HEK293 (cell line): Measurements from ENCODE around the gene C1QL1.

Experiments used
- BCL11B ChIP-seq: fragments of 450-650 bp; formaldehyde crosslinking; IDR thresholded peaks from 2 replicates; pipeline ENCODE4 v1.5.1; 2016; ENCODE audit warnings: low read depth, missing biosample characterization, missing genetic modification characterization
- EGR2 ChIP-seq: fragments of 450-650 bp; formaldehyde crosslinking; IDR thresholded peaks from 2 replicates; pipeline ENCODE4 v1.5.1; 2016; ENCODE audit warnings: low read depth, missing biosample characterization, missing genetic modification characterization
- HOXA7 ChIP-seq: sonication (generic); formaldehyde crosslinking; IDR thresholded peaks from 2 replicates; pipeline ENCODE4 v1.8.1; 2022; ENCODE audit warnings: missing genetic modification reagents, borderline replicate concordance
- KLF16 ChIP-seq: fragments of 450-650 bp; formaldehyde crosslinking; IDR thresholded peaks from 2 replicates; pipeline ENCODE4 v1.5.1; 2017; ENCODE audit warnings: missing biosample characterization, missing genetic modification characterization
- MEIS1 ChIP-seq: sonication (generic); formaldehyde crosslinking; IDR thresholded peaks from 2 replicates; pipeline ENCODE4 v1.8.1; 2022; ENCODE audit warnings: missing genetic modification reagents, mild to moderate bottlenecking, borderline replicate concordance
- MZF1 ChIP-seq: fragments of 450-650 bp; formaldehyde crosslinking; IDR thresholded peaks from 2 replicates; pipeline ENCODE4 v1.5.1; 2017; ENCODE audit warnings: missing biosample characterization, missing genetic modification characterization, borderline replicate concordance
- SCRT1 ChIP-seq: fragments of 450-650 bp; formaldehyde crosslinking; IDR thresholded peaks from 2 replicates; pipeline ENCODE4 v1.5.1; 2016; ENCODE audit warnings: missing biosample characterization, missing genetic modification characterization, borderline replicate concordance
- SP3 ChIP-seq: fragments of 450-650 bp; formaldehyde crosslinking; IDR thresholded peaks from 2 replicates; pipeline ENCODE4 v1.5.1; 2016; ENCODE audit warnings: missing biosample characterization, missing genetic modification characterization
- SP7 ChIP-seq: fragments of 450-650 bp; formaldehyde crosslinking; IDR thresholded peaks from 2 replicates; pipeline ENCODE4 v1.5.1; 2016; ENCODE audit warnings: missing biosample characterization, missing genetic modification characterization
- ZBTB8A ChIP-seq: fragments of 450-650 bp; formaldehyde crosslinking; IDR thresholded peaks from 2 replicates; pipeline ENCODE4 v1.5.1; 2016; ENCODE audit warnings: missing biosample characterization, missing genetic modification characterization
- ZEB2 ChIP-seq: fragments of 450-650 bp; formaldehyde crosslinking; IDR thresholded peaks from 2 replicates; pipeline ENCODE4 v1.5.1; 2016; ENCODE audit warnings: missing biosample characterization, missing genetic modification characterization
- ZIC2 ChIP-seq: fragments of 450-650 bp; formaldehyde crosslinking; IDR thresholded peaks from 2 replicates; pipeline ENCODE4 v1.5.1; 2016; ENCODE audit warnings: missing biosample characterization, missing genetic modification characterization
- ZNF112 ChIP-seq: fragments of 450-650 bp; formaldehyde crosslinking; IDR thresholded peaks from 2 replicates; pipeline ENCODE4 v1.5.0; 2017; ENCODE audit warnings: missing biosample characterization, missing genetic modification characterization
- ZNF133 ChIP-seq: fragments of 450-650 bp; formaldehyde crosslinking; IDR thresholded peaks from 2 replicates; pipeline ENCODE4 v1.5.1; 2016; ENCODE audit warnings: missing biosample characterization, missing genetic modification characterization
- ZNF140 ChIP-seq: fragments of 450-650 bp; formaldehyde crosslinking; IDR thresholded peaks from 2 replicates; pipeline ENCODE4 v1.5.1; 2016; ENCODE audit warnings: missing biosample characterization, missing genetic modification characterization
- ZNF24 ChIP-seq: fragments of 450-650 bp; formaldehyde crosslinking; IDR thresholded peaks from 2 replicates; pipeline ENCODE4 v1.5.1; 2016; ENCODE audit warnings: missing biosample characterization, missing genetic modification characterization
- ZNF335 ChIP-seq: fragments of 450-650 bp; formaldehyde crosslinking; conservative IDR thresholded peaks from 2 replicates; pipeline ENCODE4 v1.5.1; 2016; ENCODE audit warnings: missing biosample characterization, missing genetic modification characterization
- ZNF37A ChIP-seq: fragments of 450-650 bp; IDR thresholded peaks from 2 replicates; pipeline ENCODE4 v1.5.1; 2018; ENCODE audit warnings: missing biosample characterization, missing genetic modification characterization
- ZNF521 ChIP-seq: fragments of 450-650 bp; formaldehyde crosslinking; IDR thresholded peaks from 2 replicates; pipeline ENCODE4 v1.5.1; 2017; ENCODE audit warnings: missing biosample characterization, mild to moderate bottlenecking, missing genetic modification characterization
- ZNF548 ChIP-seq: fragments of 450-650 bp; formaldehyde crosslinking; IDR thresholded peaks from 2 replicates; pipeline ENCODE4 v1.5.1; 2016; ENCODE audit warnings: missing biosample characterization, missing genetic modification characterization
- ZNF654 ChIP-seq: fragments of 450-650 bp; formaldehyde crosslinking; IDR thresholded peaks from 2 replicates; pipeline ENCODE4 v1.5.1; 2016; ENCODE audit warnings: low read depth, missing biosample characterization, missing genetic modification characterization
- ZNF747 ChIP-seq: fragments of 450-650 bp; formaldehyde crosslinking; IDR thresholded peaks from 2 replicates; pipeline ENCODE4 v1.5.1; 2016; ENCODE audit warnings: missing biosample characterization, missing genetic modification characterization
- ZNF768 ChIP-seq: fragments of 450-650 bp; formaldehyde crosslinking; IDR thresholded peaks from 2 replicates; pipeline ENCODE4 v1.5.1; 2018; ENCODE audit warnings: missing biosample characterization, mild to moderate bottlenecking, missing genetic modification characterization
- TF ChIP-seq, protein P1 (sequence below): fragments of 450-650 bp; formaldehyde crosslinking; IDR thresholded peaks from 2 replicates; pipeline ENCODE4 v1.5.1; 2016; ENCODE audit warnings: missing biosample characterization, missing genetic modification characterization
- TF ChIP-seq, protein P2 (sequence below): fragments of 450-650 bp; formaldehyde crosslinking; IDR thresholded peaks from 2 replicates; pipeline ENCODE4 v1.5.1; 2017; ENCODE audit warnings: missing biosample characterization, missing genetic modification characterization
- TF ChIP-seq, protein P3 (sequence below): fragments of 450-650 bp; formaldehyde crosslinking; IDR thresholded peaks from 2 replicates; pipeline ENCODE4 v1.5.1; 2016; ENCODE audit warnings: missing biosample characterization, missing genetic modification characterization
- TF ChIP-seq, protein P4 (sequence below): fragments of 450-650 bp; formaldehyde crosslinking; IDR thresholded peaks from 2 replicates; pipeline ENCODE4 v1.5.1; 2016; ENCODE audit warnings: missing biosample characterization, missing genetic modification characterization, low read depth
- TF ChIP-seq, protein P5 (sequence below): fragments of 450-650 bp; formaldehyde crosslinking; IDR thresholded peaks from 2 replicates; pipeline ENCODE4 v1.5.1; 2016; ENCODE audit warnings: missing biosample characterization, missing genetic modification characterization

Gene C1QL1

DNA sequence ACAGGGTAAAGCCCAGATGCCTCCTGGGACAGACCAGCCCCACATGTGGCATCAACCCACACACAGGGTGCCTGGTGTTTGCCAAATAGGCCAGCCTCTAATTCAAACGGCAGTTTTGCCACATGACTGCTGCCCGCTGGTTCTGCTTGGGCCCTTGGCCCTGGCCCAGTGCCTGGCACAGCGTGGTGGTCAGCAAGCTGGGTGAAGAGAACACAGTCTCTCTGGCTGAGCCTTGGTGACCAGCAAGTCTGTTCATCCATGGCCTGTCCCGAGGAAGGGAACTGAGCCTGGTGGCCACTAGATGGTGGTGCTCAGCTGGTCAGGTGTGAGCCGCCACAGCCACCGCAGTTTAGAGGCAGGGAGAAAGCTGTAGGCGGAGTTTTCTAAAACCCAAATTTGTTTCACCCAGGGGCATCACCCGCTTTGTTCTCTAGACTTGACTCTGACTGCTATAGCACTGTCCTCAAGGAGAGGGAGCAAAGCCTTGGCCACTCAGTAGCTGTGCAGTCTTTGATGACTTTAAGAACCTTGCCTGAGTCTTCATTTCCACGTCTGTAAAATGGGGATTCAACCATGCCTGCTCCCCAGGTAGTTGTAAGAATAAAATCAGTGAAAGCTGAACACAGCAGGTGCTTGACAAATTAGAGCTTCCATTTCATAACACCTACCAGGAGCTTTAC lies 48.1 kb downstream of the C1QL1 start (continued):
- TF ChIP-seq, protein P1, sequence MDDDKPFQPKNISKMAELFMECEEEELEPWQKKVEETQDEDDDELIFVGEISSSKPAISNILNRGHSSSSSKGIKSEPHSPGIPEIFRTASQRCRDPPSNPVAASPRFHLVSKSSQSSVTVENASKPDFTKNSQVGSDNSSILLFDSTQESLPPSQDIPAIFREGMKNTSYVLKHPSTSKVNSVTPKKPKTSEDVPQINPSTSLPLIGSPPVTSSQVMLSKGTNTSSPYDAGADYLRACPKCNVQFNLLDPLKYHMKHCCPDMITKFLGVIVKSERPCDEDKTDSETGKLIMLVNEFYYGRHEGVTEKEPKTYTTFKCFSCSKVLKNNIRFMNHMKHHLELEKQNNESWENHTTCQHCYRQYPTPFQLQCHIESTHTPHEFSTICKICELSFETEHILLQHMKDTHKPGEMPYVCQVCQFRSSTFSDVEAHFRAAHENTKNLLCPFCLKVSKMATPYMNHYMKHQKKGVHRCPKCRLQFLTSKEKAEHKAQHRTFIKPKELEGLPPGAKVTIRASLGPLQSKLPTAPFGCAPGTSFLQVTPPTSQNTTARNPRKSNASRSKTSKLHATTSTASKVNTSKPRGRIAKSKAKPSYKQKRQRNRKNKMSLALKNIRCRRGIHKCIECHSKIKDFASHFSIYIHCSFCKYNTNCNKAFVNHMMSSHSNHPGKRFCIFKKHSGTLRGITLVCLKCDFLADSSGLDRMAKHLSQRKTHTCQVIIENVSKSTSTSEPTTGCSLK (tag by site-specific recombination): no peak
- TF ChIP-seq SP7 (tag by site-specific recombination) (peak; percentile 32; the same call in 1 of the 2 replicates), BCL11B (no peak), EGR2 (tag by site-specific recombination) (no peak), ZIC2 (tag by site-specific recombination) (peak; percentile 28; the same call in 1 of the 2 replicates), MZF1 (tag by site-specific recombination) (peak; percentile 66; the same call in 1 of the 2 replicates), HOXA7 (CRISPR knock-in tag) (no peak), ZNF768 (no peak), ZNF548 (tag by site-specific recombination) (no peak), ZNF112 (tag by site-specific recombination) (no peak), KLF16 (tag by site-specific recombination) (no peak), ZNF335 (tag by site-specific recombination) (no peak), ZNF24 (tag by site-specific recombination) (no peak), SP3 (tag by site-specific recombination) (no peak), ZNF654 (tag by site-specific recombination) (peak; percentile 93), ZBTB8A (tag by site-specific recombination) (no peak), ZEB2 (tag by site-specific recombination) (no peak), ZNF133 (tag by site-specific recombination) (no peak), ZNF747 (tag by site-specific recombination) (no peak), MEIS1 (CRISPR knock-in tag) (no peak), ZNF37A (no peak), SCRT1 (no peak), ZNF521 (tag by site-specific recombination) (no peak), ZNF140 (tag by site-specific recombination) (no peak)
- TF ChIP-seq, protein P2, sequence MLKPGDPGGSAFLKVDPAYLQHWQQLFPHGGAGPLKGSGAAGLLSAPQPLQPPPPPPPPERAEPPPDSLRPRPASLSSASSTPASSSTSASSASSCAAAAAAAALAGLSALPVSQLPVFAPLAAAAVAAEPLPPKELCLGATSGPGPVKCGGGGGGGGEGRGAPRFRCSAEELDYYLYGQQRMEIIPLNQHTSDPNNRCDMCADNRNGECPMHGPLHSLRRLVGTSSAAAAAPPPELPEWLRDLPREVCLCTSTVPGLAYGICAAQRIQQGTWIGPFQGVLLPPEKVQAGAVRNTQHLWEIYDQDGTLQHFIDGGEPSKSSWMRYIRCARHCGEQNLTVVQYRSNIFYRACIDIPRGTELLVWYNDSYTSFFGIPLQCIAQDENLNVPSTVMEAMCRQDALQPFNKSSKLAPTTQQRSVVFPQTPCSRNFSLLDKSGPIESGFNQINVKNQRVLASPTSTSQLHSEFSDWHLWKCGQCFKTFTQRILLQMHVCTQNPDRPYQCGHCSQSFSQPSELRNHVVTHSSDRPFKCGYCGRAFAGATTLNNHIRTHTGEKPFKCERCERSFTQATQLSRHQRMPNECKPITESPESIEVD: no peak
- TF ChIP-seq, protein P3, sequence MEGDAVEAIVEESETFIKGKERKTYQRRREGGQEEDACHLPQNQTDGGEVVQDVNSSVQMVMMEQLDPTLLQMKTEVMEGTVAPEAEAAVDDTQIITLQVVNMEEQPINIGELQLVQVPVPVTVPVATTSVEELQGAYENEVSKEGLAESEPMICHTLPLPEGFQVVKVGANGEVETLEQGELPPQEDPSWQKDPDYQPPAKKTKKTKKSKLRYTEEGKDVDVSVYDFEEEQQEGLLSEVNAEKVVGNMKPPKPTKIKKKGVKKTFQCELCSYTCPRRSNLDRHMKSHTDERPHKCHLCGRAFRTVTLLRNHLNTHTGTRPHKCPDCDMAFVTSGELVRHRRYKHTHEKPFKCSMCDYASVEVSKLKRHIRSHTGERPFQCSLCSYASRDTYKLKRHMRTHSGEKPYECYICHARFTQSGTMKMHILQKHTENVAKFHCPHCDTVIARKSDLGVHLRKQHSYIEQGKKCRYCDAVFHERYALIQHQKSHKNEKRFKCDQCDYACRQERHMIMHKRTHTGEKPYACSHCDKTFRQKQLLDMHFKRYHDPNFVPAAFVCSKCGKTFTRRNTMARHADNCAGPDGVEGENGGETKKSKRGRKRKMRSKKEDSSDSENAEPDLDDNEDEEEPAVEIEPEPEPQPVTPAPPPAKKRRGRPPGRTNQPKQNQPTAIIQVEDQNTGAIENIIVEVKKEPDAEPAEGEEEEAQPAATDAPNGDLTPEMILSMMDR (tag by site-specific recombination): peak; percentile 87
- TF ChIP-seq, protein P4, sequence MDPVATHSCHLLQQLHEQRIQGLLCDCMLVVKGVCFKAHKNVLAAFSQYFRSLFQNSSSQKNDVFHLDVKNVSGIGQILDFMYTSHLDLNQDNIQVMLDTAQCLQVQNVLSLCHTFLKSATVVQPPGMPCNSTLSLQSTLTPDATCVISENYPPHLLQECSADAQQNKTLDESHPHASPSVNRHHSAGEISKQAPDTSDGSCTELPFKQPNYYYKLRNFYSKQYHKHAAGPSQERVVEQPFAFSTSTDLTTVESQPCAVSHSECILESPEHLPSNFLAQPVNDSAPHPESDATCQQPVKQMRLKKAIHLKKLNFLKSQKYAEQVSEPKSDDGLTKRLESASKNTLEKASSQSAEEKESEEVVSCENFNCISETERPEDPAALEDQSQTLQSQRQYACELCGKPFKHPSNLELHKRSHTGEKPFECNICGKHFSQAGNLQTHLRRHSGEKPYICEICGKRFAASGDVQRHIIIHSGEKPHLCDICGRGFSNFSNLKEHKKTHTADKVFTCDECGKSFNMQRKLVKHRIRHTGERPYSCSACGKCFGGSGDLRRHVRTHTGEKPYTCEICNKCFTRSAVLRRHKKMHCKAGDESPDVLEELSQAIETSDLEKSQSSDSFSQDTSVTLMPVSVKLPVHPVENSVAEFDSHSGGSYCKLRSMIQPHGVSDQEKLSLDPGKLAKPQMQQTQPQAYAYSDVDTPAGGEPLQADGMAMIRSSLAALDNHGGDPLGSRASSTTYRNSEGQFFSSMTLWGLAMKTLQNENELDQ (tag by site-specific recombination): no peak
- TF ChIP-seq, protein P5, sequence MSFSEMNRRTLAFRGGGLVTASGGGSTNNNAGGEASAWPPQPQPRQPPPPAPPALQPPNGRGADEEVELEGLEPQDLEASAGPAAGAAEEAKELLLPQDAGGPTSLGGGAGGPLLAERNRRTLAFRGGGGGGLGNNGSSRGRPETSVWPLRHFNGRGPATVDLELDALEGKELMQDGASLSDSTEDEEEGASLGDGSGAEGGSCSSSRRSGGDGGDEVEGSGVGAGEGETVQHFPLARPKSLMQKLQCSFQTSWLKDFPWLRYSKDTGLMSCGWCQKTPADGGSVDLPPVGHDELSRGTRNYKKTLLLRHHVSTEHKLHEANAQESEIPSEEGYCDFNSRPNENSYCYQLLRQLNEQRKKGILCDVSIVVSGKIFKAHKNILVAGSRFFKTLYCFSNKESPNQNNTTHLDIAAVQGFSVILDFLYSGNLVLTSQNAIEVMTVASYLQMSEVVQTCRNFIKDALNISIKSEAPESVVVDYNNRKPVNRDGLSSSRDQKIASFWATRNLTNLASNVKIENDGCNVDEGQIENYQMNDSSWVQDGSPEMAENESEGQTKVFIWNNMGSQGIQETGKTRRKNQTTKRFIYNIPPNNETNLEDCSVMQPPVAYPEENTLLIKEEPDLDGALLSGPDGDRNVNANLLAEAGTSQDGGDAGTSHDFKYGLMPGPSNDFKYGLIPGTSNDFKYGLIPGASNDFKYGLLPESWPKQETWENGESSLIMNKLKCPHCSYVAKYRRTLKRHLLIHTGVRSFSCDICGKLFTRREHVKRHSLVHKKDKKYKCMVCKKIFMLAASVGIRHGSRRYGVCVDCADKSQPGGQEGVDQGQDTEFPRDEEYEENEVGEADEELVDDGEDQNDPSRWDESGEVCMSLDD (tag by site-specific recombination): no peak
